ENCODE results near the gene FBXL13. TPM values are rescaled to one million over a fixed set of nuclear protein-coding genes. Genes with fewer than 3 reads are reported as not detected.

The FBXL13 gene
- total and polyA plus RNA-seq, 2 of the 8 experiments (the other 6 are each of a cell fraction or from before 2014, with no cell fraction given) = 1.2 to 2.8 TPM

DNA sequence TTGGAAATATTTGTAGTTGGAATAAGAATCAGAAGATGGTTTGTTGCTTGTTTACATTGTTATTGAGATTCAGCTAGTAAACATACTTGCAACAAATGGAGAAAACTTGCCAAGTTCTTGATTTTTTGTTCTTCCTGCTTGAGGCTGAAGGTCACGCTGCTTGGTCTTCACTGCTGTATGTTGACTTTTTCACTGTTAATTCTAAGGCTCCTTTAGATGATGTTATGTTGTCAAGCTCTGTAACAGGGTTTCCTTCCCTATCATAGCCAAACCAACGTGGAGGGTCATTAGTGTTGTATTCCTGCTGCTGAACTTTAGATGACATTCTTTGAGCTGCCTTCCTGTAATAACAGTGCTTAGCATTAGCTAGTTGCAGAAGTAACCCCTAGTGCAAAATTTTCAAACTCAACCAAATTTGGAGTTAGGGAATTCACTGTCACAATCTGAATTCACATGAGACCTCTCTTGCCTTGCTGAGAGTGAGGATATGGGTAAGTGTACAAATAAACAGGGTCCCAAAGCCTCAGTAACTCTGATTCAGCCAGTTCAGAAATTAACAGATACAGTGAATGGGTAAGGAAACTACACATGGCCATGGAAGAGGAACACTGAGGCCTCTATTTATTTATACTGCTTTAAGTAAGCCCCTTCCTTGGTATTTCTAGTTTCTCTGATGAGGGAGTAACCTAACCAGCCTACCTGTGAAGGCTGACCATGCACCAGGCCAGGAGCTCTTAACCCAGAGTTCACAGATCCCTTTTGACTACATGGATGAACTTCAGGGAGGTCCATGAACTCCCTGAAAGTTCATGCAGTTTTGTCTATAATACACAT is 261.2 kb downstream of the FBXL13 start (continued):
- TF ChIP-seq, protein P1, sequence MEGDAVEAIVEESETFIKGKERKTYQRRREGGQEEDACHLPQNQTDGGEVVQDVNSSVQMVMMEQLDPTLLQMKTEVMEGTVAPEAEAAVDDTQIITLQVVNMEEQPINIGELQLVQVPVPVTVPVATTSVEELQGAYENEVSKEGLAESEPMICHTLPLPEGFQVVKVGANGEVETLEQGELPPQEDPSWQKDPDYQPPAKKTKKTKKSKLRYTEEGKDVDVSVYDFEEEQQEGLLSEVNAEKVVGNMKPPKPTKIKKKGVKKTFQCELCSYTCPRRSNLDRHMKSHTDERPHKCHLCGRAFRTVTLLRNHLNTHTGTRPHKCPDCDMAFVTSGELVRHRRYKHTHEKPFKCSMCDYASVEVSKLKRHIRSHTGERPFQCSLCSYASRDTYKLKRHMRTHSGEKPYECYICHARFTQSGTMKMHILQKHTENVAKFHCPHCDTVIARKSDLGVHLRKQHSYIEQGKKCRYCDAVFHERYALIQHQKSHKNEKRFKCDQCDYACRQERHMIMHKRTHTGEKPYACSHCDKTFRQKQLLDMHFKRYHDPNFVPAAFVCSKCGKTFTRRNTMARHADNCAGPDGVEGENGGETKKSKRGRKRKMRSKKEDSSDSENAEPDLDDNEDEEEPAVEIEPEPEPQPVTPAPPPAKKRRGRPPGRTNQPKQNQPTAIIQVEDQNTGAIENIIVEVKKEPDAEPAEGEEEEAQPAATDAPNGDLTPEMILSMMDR (IDR thresholded peaks at IDR 0.05; ENCODE audit: control extremely low read depth in 1 of 3, insufficient read depth in 1 of 3, low read depth in 1 of 3, low read length in 3 of 3) = no peak
- no peak for TF ChIP-seq ZNF274 (IDR thresholded peaks at IDR 0.05; ENCODE audit: borderline replicate concordance, extremely low read depth, low read length)
- TF ChIP-seq RFX5 (IDR thresholded peaks at IDR 0.05; ENCODE audit: borderline replicate concordance, low read depth, low read length) = no peak
- TF ChIP-seq CHD1 (IDR thresholded peaks at IDR 0.05; ENCODE audit: low read depth, low read length) = no peak
- TF ChIP-seq RNF2 (IDR thresholded peaks at IDR 0.05; ENCODE audit: borderline replicate concordance, low read depth, low read length, missing control alignments, poor library complexity, severe bottlenecking) = no peak
- no peak for TF ChIP-seq CREB1 (IDR thresholded peaks at IDR 0.05)
- TF ChIP-seq GTF2F1 (IDR thresholded peaks at IDR 0.05; ENCODE audit: borderline replicate concordance, low read depth, low read length) = no peak
- no peak for TF ChIP-seq SUZ12 (IDR thresholded peaks at IDR 0.05; ENCODE audit: low read length)

Data from H1 (cell line).